G401 (cell line): ENCODE measurements around the gene ADAMTS8. TPM values are rescaled to one million over a fixed set of nuclear protein-coding genes. Genes with fewer than 3 reads are reported as not detected.

Experiments
- DNase-seq: peaks from one replicate; pipeline ENCODE4 v3.0.0-alpha.2; 2015; ENCODE audit warnings: low spot score
- in situ Hi-C: cut with HindIII; loops from 2 replicates; pipeline ENCODE4 v1.10.0; 2016; ENCODE audit warnings: low sequenced_read_pairs, mixed read lengths
- total RNA-seq: library from RNA; depleted of rRNA; stranded (reverse); fragments of >200 nt; shearing (Covaris generic); gene quantifications from 2 replicates; pipeline ENCODE4 v1.2.3, GENCODE V29; 2014; rRNA removed

Gene ADAMTS8, protein sequence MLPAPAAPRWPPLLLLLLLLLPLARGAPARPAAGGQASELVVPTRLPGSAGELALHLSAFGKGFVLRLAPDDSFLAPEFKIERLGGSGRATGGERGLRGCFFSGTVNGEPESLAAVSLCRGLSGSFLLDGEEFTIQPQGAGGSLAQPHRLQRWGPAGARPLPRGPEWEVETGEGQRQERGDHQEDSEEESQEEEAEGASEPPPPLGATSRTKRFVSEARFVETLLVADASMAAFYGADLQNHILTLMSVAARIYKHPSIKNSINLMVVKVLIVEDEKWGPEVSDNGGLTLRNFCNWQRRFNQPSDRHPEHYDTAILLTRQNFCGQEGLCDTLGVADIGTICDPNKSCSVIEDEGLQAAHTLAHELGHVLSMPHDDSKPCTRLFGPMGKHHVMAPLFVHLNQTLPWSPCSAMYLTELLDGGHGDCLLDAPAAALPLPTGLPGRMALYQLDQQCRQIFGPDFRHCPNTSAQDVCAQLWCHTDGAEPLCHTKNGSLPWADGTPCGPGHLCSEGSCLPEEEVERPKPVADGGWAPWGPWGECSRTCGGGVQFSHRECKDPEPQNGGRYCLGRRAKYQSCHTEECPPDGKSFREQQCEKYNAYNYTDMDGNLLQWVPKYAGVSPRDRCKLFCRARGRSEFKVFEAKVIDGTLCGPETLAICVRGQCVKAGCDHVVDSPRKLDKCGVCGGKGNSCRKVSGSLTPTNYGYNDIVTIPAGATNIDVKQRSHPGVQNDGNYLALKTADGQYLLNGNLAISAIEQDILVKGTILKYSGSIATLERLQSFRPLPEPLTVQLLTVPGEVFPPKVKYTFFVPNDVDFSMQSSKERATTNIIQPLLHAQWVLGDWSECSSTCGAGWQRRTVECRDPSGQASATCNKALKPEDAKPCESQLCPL
- total RNA-seq, result not detected in 2 replicates

DNA sequence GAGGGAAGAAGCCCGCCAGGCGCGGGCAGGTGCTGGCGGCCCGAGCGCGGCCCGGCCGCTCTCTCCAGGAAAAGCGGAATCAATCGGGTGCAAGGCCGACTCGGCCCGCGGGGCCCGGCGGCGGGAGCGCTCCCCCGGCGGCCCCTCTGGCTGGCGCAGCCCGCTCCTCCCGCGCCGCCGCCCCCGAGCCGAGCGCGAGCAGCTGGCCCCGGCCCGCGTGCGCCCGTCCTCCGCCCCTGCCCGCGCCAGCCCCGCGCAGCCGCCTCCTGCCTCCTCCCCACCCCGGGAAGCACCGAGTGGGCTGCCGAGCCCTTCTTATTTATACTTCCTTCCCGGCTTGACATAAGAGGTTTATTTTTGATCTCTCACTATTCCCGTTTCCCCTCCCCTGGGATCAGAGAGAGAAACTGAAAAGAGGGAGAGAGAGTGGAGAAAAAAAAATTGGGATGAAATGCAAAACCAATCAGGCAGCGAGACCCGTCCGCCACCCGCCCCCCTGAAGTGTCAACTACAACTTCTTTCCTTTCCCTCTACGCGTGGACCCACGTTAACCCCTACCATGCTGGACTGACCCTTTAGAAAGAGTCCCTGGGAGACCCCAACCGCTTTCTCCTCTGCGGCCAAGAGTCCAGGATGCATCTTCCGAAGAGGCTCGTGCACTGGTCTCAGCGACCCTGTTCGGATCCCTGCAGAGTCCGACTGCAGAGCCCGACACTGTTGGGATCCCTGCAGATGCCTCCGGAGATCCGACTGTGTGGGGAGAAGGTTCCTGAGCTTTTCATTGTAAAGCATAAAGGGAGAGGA lies at the start of gene ADAMTS8:
Gene ADAMTS8, minus strand, starts transcription at position 294 of the 804 bp plus-strand sequence. CDS start 323 bp downstream, outside the sequence.
- in situ Hi-C loops, result loop anchor here (25.0 kb wide), 1 partner anchor 434 kb away; no protein-coding TSS in a partner anchor
- DNase-seq, result no peak

DNA sequence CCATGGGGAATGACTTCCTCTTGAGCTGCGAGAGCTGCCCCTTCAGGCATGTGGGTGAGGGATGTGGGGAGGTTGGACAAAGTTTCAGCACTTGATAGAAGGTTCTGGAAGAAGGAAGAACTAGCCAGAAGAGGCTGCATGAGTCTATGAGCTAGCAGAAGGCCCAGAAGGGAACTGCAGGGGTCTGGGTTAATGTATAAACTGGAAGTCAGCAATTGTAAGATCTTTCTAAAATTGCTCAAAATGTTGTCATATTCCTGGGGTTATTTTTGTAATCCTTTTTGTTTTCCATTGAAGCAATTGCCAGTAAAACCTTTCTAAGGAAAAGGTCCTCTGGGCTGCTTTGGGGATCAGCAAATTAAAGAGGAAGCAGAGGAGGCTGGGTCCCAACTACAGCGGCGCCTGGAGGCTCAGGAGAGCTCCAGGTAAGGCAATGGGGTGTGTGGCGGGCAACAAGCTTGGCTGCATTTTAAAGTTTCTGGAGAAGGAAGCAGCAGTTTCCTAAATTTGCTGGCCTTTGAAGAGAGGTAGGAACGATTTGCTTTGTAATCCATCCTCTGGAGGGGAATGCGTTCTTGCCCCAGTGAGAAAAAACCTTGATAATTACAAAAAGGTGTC lies 49.3 kb upstream of the ADAMTS8 start:
- in situ Hi-C loops, result no loop called here

DNA sequence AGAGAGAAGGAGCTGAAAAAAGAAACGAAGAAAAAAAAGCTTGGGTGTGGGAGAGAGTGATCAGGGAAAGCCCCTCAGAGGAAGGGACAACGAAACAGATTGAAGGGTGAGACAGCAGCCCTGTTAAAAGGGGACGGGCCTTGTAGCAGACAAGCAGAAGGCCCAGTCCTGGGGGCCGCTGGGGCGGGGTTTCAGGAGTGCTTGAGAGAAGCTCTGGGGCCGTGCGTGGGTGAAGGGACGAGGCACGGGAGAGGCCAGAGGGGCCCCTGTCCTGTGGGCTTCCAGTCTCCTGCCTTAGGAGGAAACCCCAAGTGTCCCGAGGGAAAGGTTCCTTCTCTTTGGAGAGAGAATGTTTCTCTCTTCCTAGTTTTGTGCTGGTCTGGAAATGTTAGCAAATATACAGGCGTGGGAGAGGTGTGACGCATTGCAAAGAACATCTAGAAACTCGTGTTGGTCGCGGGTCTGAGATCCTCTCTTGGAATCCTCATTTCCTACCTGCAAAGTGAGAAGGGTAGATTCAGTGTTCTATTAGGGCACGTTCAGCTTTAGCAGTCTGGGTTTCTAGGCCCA lies 48.6 kb upstream of the ADAMTS8 start:
- DNase-seq, result no peak
- in situ Hi-C loops, result no loop called here

More for the DNA sequence above, 49.3 kb upstream of the ADAMTS8 start:
- DNase-seq, result no peak

DNA sequence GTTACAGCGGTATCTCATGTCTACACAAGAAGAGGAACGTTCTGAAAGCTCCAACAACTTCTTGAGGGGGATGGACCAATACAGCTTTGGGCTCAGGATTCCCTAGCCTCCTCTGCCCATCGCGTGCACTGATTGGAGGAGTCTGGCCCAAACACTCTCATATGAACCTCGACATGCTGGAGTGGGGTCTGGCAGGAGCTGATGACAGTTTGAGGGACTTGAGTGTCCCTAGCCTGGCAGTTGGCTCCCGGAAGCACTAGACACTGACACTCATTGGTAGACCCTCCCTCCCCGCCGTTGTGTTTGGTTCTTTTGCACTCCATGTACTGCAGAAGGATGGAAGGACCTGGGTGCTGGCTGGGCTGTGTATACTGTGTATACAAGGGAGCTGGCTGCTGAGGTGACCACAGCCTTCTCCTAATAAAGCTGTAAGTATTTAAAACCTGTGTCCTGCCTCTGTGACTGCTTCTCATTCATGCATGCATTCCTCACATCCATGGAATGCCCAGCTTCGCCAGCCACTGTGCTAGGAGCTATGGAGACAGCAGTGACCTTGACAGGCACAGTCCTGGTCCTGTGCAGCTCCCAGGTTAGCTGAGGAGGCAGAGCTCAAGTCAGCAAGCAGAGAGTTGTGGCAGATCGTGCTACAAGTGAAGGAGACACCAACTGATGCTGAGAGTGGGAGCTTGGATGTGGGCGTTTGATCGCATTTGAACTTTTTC lies 48.0 kb upstream of the ADAMTS8 start:
- in situ Hi-C loops, result no loop called here
- no peak for DNase-seq

DNA sequence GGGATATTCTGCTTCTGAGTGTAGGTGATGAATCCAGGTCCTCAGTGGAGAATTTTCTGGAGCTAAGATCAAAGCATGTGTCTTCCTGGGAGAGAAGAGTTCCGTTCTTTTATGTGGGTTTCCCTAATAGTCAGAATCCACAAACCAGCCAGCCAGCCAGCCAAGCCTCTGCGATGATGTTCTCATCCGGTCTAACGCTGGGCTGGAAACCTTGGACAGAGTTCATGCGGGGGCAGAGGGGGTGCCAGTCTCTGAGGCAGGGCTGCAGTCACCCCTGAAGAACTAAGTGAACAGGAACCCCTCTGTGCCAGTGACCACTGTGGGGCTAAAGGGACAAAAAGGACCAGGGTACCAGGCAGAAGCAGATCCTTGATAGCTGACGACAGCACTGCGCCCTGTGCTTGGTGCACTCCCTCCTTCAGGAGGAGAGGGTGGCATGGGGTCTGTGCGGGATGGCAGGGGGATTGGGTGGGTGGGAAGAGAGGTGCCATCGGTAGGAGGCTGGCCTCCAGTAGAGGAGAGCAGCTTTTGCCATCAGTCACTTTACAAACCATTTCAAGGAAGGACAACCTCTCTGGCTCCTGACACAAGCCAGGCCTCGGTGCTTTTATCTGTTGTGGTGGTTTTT lies 47.1 kb upstream of the ADAMTS8 start:
- in situ Hi-C loops, result no loop called here
- no peak for DNase-seq

DNA sequence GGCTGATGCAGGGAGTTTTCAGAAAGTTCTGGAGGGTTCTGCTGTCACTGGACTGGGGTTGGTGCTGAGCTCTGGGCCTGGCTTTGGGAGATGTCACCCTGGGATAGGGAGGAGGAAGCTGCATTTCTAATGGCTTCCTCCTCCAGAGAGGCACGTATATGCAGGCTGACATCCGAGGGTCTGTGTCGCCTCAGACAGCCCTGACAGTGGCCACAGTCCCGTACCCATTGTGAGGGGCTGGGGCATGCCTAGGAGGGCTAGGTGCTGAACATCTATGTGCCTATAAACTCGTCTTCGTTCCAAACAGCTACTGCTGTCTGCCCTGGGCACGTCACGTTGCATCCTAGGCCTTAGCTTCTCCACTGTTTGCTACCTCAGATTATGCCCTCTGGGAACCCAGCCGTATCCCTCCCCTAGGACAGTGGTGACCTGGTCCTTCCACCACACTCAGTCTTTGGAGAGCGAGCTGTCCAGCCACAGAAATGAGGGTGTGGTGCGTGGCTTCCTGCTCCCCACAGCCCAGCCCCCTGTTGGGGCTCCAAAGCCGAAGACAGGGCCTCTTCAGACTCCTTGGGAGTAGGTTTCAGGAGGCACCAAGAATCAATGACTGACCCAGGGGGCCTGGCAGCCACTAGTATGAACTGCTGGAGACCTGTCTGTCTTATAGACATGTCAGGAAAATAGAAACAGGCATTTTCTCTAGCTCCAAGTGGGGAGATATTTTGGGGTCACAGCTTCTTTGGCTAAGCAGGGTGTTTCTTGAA lies 46.4 kb upstream of the ADAMTS8 start:
- no peak for DNase-seq
- in situ Hi-C loops, result no loop called here

DNA sequence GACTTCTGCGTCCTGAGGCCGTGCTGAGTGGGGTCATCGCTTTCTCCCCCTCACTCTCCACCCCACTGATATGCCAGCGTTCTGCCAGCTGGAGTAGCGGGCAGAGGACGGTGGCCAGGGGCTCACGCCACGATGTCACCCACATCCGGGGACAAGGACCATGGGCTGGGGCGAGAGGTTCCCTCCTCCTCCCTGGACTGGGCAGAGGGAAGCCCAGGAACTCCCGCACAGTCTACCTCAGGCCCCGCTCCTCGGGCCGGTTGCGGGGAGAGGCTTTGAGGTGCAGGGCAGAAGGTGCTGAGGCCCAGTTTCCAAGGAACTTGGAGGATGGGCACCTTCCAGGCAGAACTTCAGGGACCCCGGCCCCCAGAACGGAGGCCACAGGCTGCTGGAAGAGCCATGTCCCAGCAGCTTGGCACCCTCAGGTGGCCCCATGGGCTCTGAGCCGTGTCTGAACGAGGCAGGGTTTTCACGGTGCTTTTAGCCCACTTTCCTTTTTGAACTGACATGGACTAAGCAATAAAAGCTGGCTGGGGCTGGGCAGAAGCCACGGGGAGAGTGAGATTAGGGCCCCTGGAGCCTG lies 45.5 kb upstream of the ADAMTS8 start:
- in situ Hi-C loops, result no loop called here
- DNase-seq, result no peak

DNA sequence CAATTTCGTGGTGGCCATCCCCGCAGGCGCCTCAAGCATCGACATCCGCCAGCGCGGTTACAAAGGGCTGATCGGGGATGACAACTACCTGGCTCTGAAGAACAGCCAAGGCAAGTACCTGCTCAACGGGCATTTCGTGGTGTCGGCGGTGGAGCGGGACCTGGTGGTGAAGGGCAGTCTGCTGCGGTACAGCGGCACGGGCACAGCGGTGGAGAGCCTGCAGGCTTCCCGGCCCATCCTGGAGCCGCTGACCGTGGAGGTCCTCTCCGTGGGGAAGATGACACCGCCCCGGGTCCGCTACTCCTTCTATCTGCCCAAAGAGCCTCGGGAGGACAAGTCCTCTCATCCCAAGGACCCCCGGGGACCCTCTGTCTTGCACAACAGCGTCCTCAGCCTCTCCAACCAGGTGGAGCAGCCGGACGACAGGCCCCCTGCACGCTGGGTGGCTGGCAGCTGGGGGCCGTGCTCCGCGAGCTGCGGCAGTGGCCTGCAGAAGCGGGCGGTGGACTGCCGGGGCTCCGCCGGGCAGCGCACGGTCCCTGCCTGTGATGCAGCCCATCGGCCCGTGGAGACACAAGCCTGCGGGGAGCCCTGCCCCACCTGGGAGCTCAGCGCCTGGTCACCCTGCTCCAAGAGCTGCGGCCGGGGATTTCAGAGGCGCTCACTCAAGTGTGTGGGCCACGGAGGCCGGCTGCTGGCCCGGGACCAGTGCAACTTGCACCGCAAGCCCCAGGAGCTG lies 44.8 kb upstream of the ADAMTS8 start:
- DNase-seq, result no peak
- in situ Hi-C loops, result no loop called here

DNA sequence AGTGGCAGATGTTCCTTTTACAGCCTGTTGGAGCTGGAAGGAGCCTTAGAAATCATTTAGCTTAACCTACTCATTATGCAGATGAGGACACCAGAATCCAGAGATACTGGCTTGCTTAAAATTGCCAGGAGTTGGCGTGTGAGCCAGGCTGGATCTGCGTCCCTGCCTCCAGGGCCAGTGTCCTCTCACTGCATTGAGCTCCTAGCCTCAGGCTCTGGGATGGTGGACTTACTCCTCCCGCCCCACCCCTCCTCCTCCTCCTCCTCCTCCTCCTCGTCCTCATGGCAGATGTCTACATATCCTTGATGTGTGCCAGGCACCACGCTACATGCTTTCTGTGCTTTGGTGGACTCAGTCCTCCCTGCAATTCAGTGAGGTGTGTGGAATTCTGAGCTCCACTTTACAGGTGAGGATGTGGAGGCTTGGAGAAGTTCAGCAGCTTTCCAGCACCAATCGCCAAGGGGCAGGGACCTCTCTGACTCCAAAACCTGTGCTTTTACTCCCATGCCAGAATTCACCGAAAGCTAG lies 44.1 kb upstream of the ADAMTS8 start:
- in situ Hi-C loops, result no loop called here

DNA sequence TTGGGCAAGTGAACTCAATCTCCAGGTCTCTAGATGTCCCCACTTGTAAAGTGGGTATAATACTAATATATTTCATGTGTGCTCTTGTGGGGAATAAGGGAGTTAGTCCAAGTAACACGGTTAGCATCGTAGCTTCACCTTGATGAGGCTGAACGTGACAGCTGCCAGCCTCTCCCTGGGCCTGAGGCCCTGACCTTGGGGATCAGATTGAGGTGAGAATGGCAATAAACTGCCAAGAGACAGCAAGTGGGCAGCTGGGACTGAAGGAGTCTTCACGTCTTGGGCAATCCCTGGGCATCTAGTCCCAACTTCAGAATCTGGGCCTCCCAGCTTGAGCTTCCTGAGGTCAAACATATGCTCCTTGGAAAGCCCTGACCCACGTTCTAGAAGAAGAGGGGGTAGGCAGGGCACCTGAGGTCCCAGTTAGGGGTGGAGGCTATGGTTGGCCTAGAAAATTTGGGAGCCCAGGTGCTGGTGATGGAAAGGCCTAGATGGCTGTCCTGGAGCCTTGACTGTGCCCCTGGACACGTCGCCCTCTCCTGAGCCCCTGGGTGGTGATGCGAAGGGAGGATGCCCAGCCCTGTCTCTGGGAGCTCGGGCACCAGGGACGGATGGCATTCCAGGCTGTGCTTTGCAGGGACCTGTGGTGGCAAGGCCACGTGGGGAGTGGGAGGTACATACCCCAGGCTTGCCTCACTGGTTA lies 43.5 kb upstream of the ADAMTS8 start:
- DNase-seq, result no peak
- in situ Hi-C loops, result no loop called here

More for the DNA sequence above, 44.1 kb upstream of the ADAMTS8 start:
- DNase-seq, result no peak

DNA sequence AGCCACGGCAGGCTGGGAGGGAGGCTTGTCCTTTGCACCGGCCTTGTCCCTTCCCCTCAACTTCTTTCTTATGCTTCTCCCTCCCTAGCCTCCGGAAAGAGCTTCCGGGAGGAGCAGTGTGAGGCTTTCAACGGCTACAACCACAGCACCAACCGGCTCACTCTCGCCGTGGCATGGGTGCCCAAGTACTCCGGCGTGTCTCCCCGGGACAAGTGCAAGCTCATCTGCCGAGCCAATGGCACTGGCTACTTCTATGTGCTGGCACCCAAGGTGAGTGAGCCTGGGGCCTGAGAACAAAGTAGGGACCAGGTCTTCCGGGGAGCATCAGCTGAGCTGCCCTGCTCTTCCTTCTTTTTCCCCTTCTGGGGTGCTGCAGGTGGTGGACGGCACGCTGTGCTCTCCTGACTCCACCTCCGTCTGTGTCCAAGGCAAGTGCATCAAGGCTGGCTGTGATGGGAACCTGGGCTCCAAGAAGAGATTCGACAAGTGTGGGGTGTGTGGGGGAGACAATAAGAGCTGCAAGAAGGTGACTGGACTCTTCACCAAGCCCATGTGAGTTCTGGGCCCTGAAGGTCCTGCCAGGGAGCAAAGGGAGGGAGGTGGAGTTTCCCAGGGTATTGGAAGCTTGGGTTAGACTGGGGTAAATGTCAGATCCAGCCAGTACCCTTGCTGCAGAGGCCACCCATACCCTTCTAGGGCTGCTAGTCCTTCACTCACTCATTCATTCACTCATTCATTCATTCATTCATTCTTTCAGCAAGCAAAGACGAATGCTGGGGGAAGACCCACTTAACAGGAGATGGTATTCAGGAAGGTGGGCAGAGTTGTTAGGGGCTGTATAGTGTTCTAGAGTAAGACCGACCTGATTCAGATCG lies 42.7 kb upstream of the ADAMTS8 start:
- in situ Hi-C loops, result no loop called here
- no peak for DNase-seq

DNA sequence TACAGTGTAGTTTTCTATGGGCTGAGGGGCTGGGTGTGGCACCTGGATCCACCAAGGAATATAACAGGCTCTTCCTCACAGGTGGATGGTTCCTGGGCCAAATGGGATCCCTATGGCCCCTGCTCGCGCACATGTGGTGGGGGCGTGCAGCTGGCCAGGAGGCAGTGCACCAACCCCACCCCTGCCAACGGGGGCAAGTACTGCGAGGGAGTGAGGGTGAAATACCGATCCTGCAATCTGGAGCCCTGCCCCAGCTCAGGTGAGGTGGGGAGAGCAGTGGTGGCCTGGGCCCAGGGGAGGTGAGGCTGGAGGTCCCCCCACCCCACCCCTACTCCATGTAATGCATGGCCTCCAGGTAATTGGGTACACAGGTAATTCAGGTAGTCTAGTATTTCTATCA lies 40.8 kb upstream of the ADAMTS8 start:
- in situ Hi-C loops, result no loop called here
- DNase-seq, result no peak

DNA sequence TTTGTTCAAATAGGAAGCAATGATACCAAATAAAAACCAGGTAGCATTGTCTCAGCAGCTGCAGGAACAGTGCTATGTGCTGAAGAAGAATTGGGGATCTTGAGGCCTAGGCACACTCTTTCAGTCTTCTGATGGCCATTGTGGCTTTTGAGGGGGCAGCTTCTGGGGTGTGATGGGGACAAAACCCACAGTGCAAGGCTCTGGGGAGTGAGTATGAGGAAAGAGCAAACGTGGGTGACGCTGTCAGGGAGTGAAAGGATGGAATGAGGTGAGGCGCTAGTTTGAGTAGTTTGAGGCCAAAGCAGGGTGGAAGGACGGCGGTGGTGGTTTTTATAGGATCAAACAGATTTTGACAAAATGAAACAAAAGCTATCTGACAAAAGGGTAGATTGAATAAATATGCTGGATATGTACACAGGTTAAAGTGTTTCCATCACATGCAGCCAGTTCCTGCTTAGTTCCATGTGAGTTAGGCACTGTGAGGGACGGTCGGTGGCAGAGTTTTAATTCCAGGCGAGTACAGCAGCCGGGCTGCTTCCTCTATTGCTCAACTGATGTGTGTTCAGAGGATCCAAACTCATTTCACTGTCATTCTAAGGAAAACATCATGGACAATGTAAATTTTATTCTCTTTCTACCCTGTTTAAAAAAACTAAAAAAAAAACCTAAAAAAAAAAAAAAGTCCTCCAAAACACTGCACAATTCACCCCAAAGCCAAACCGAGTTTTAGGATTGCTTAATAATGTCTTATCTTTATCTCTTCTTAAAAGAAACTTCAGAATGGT lies 38.9 kb upstream of the ADAMTS8 start:
- DNase-seq, result no peak
- in situ Hi-C loops, result no loop called here
